GM12864 (cell line): Measurements from ENCODE around the gene FAM193B.
A peak's percentile ranks its signal among the peaks of the same experiment; 100 is the strongest.

Experiments
- DNase-seq: peaks from one replicate; pipeline ENCODE4 v3.0.0-alpha.2; 2011; ENCODE audit warnings: low read depth
- H3K4me3 ChIP-seq: 2 replicates; pipeline ENCODE4 v1.5.1; 2011; ENCODE audit warnings: mild to moderate bottlenecking, low read depth, low read length, control low read depth
- CTCF ChIP-seq: IDR thresholded peaks from 2 replicates; pipeline ENCODE4 v1.5.1; 2011; ENCODE audit warnings: low read depth, mild to moderate bottlenecking, moderate library complexity, low read length, control low read depth, inconsistent platforms; ENCODE audit errors: missing control alignments

Gene FAM193B

GRCh38 chr5:177554474-177555111 is at the start of gene FAM193B:
Gene FAM193B (minus strand): TSS chr5:177554563. CDS start chr5:177554458, 105 bp downstream.
- peak; percentile 23 for TF ChIP-seq CTCF
- peak; percentile 70 for DNase-seq
- H3K4me3 ChIP-seq: peak within 1 kb of the TSS; percentile 90

GRCh38 chr5:177604116-177604521 is 49.8 kb upstream of the FAM193B start:
- DNase-seq: no peak
- H3K4me3 ChIP-seq: no peak overlapping the region
- no peak for TF ChIP-seq CTCF

GRCh38 chr5:177603631-177604030 is 49.3 kb upstream of the FAM193B start:
- DNase-seq: no peak
- no peak for TF ChIP-seq CTCF
- no peak overlapping the region for H3K4me3 ChIP-seq

GRCh38 chr5:177602458-177602830 is 48.1 kb upstream of the FAM193B start:
- TF ChIP-seq CTCF: no peak
- no peak overlapping the region for H3K4me3 ChIP-seq
- no peak for DNase-seq

- no peak overlapping the region for H3K4me3 ChIP-seq
- no peak for DNase-seq
- TF ChIP-seq CTCF: peak; percentile 17
Measured at GRCh38 chr5:177601577-177602457, 47.5 kb upstream of the FAM193B start.

GRCh38 chr5:177601126-177601525 is 46.8 kb upstream of the FAM193B start:
- peak overlapping the region; percentile 75 for H3K4me3 ChIP-seq
- DNase-seq: no peak
- no peak for TF ChIP-seq CTCF

GRCh38 chr5:177600508-177601018 is 46.2 kb upstream of the FAM193B start:
- no peak for TF ChIP-seq CTCF

More at GRCh38 chr5:177600508-177601018, 46.2 kb upstream of the FAM193B start:
- no peak for DNase-seq
- H3K4me3 ChIP-seq: peak overlapping the region; percentile 75
